Activated CD4-positive, alpha-beta T cell treated with anti-CD3 and anti-CD28 coated beads, Interleukin-2, amount 10 ng/mL, durations not matched to agents 7 days and 5 days (primary cell): ENCODE measurements around the gene SHQ1. TPM values are rescaled to one million over a fixed set of nuclear protein-coding genes. Genes with fewer than 3 reads are reported as not detected.
"Not testable (repeated sequence)": the region's sequence is repeated elsewhere in the genome, so short reads cannot be mapped to it uniquely, and the experiment has no call there.

Experiments used
- CTCF ChIA-PET: fragments of 350-600 bp; sonication (Branson Sonifier 250); formaldehyde crosslinking; loops from one replicate; lab custom pipeline; 2021; ENCODE audit warnings: antibody characterized with exemption; lab: Charles Lee
- POLR2A ChIA-PET: fragments of 350-600 bp; sonication (Branson Sonifier 250); formaldehyde crosslinking; loops from one replicate; lab custom pipeline; 2021; ENCODE audit warnings: antibody characterized with exemption; lab: Charles Lee
- DNase-seq: peaks from one replicate; pipeline ENCODE4 v3.0.0-alpha.2; 2020
- H3K27ac Mint-ChIP-seq: one replicate; pipeline ENCODE4 v1.8.0; 2021; ENCODE audit warnings: mild to moderate bottlenecking, moderate library complexity, mixed read lengths
- H3K27me3 Mint-ChIP-seq: one replicate; pipeline ENCODE4 v1.8.0; 2021; ENCODE audit warnings: mixed read lengths
- H3K36me3 Mint-ChIP-seq: one replicate; pipeline ENCODE4 v1.8.0; 2021; ENCODE audit warnings: low read depth, mixed read lengths
- H3K4me1 Mint-ChIP-seq: one replicate; pipeline ENCODE4 v1.8.0; 2021; ENCODE audit warnings: mixed read lengths
- H3K4me3 Mint-ChIP-seq: one replicate; pipeline ENCODE4 v1.8.0; 2021; ENCODE audit warnings: mild to moderate bottlenecking, moderate library complexity, mixed read lengths
- H3K9me3 Mint-ChIP-seq: one replicate; pipeline ENCODE4 v1.8.0; 2021; ENCODE audit warnings: mixed read lengths
- total RNA-seq, 2 experiments: library from RNA; stranded (reverse); gene quantifications; one replicate each; pipeline ENCODE4 v1.2.3, GENCODE V29; 2021

The SHQ1 gene
- total RNA-seq, 2 experiments from 2014 or later, result 22.1 to 24.2 TPM

GRCh38 chr3:72754582-72754981 lies 93.7 kb downstream of the SHQ1 start:
- H3K4me3 Mint-ChIP-seq, result no peak overlapping the region
- H3K27me3 Mint-ChIP-seq, result no peaks in the 10 kb centered on the region
- H3K36me3 Mint-ChIP-seq, result peaks cover 39% of the 10 kb centered on the region
- no peak for DNase-seq
- peak overlapping the region; percentile 39 for H3K27ac Mint-ChIP-seq
- ChIA-PET POLR2A (no interaction called here), CTCF (interaction anchor here (1.2 to 1.5 kb wide), 3 partner anchors 10 to 26 kb away, joined by 3 to 6 read pairs (median 4); no protein-coding TSS in a partner anchor)
- H3K9me3 Mint-ChIP-seq, result peaks cover 7% of the 10 kb centered on the region
- H3K4me1 Mint-ChIP-seq, result peaks cover 53% of the 10 kb centered on the region

DNA sequence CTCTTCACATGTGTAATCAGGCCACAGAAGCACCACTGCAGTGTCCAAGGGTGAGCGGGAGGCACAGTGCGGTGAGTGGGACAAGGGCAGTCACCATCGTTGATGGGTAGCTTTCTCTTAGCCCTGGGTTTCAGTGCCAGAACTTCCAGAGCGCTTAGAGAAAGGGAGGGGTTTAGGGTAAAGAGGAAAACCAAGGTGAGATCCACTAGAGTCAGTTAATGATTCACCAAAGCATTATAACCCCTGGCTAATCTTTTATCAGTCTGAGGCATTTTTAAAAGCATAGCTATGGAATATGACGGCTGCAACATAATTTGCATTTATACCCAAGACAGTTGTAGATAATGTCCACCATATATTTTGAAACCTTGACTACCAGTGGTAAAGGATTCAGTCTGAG lies 94.8 kb downstream of the SHQ1 start:
- Mint-ChIP-seq H3K36me3 (peaks cover 43% of the 10 kb centered on the region), H3K27me3 (no peaks in the 10 kb centered on the region), H3K9me3 (peaks cover 3% of the 10 kb centered on the region), H3K4me3 (no peak overlapping the region), H3K27ac (no peak overlapping the region), H3K4me1 (peaks cover 60% of the 10 kb centered on the region)
- CTCF ChIA-PET, result interaction anchor here (1.5 kb wide), 1 partner anchor 9 kb away, joined by 6 read pairs; no protein-coding TSS in a partner anchor
- no peak for DNase-seq
- POLR2A ChIA-PET, result no interaction called here

GRCh38 chr3:72750405-72750965 lies 97.8 kb downstream of the SHQ1 start:
- no peaks in the 10 kb centered on the region for H3K27me3 Mint-ChIP-seq
- peaks cover 39% of the 10 kb centered on the region for H3K36me3 Mint-ChIP-seq
- peak overlapping the region; percentile 75 for H3K27ac Mint-ChIP-seq
- H3K4me1 Mint-ChIP-seq, result peaks cover 47% of the 10 kb centered on the region
- ChIA-PET CTCF (interaction anchor here (0.6 to 1.1 kb wide), 3 partner anchors 15 to 1426 kb away, joined by 3 to 4 read pairs (median 3); no protein-coding TSS in a partner anchor), POLR2A (no interaction called here)
- no peaks in the 10 kb centered on the region for H3K9me3 Mint-ChIP-seq
- DNase-seq, result no peak
- no peak overlapping the region for H3K4me3 Mint-ChIP-seq

- ChIA-PET POLR2A (no interaction called here), CTCF (no interaction called here)
- H3K4me1 Mint-ChIP-seq, result peaks cover 34% of the 10 kb centered on the region
- H3K4me3 Mint-ChIP-seq, result peak overlapping the region; percentile 10
- no peaks in the 10 kb centered on the region for H3K9me3 Mint-ChIP-seq
- H3K27ac Mint-ChIP-seq, result peak overlapping the region; percentile 86
- peaks cover 32% of the 10 kb centered on the region for H3K36me3 Mint-ChIP-seq
- peak; percentile 42 for DNase-seq
- no peaks in the 10 kb centered on the region for H3K27me3 Mint-ChIP-seq
Observed at GRCh38 chr3:72748659-72749058, 99.6 kb downstream of the SHQ1 start.

DNA sequence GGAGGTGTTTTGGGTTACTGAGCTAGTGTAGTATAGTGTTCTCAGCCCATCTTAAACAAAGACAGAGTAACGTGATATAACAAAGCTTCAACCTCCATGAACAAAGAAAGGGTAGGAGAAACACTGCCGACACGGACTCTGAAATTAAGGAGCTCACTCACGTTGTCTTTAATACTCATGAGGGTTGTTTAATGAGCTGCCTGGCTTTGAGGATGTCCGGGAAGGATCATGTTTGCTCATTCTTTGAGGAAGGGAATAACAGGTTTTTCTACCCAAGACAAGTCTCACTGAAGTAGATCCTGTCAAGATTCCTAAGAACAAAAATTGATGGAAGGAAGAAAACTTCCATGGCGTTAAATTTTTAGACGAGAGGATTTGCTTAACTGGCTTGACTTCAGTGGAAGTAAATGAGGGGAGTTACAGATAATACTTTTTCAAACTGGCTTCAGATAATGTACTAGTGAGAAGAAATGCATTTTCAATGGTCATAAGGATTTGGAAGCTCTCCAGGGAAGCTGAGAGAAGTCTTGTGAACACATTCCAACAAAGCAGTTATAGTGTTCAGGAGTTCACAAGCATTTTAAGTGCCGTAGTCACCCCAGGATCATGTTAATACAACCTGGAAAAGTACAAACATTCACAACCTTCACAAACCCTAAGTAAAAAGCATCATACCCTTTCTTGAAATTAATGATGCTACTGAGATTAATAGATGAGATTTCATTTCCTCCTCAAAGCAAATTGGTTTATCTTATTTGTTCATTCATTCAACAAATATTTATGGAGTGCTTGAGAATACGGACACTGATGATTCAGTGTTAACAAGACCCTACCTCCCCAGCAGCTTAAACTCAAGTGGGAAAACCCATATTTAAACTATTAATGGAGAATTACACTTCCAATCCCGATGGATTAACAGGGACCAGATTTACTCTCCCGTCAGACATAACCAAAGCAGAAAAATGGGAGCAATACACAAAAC lies 101.5 kb downstream of the SHQ1 start:
- Mint-ChIP-seq H3K4me1 (peaks cover 40% of the 10 kb centered on the region), H3K27me3 (no peaks in the 10 kb centered on the region)

GRCh38 chr3:72745146-72745999 lies 102.9 kb downstream of the SHQ1 start:
- H3K27me3 Mint-ChIP-seq, result no peaks in the 10 kb centered on the region
- no peak overlapping the region for H3K27ac Mint-ChIP-seq
- DNase-seq, result no peak
- no peaks in the 10 kb centered on the region for H3K9me3 Mint-ChIP-seq
- H3K4me3 Mint-ChIP-seq, result no peak overlapping the region
- peaks cover 24% of the 10 kb centered on the region for H3K36me3 Mint-ChIP-seq
- peaks cover 40% of the 10 kb centered on the region for H3K4me1 Mint-ChIP-seq
- POLR2A ChIA-PET, result no interaction called here
- CTCF ChIA-PET, result interaction anchor here (0.9 kb wide), 1 partner anchor 18 kb away, joined by 3 read pairs; no protein-coding TSS in a partner anchor

More for the DNA sequence above, 101.5 kb downstream of the SHQ1 start:
- no peak for DNase-seq
- no peaks in the 10 kb centered on the region for H3K9me3 Mint-ChIP-seq
- H3K4me3 Mint-ChIP-seq, result no peak overlapping the region
- H3K36me3 Mint-ChIP-seq, result peaks cover 24% of the 10 kb centered on the region
- ChIA-PET POLR2A (no interaction called here), CTCF (interaction anchor here (0.9 to 1.7 kb wide), 2 partner anchors 14 to 17 kb away, joined by 3 to 4 read pairs; no protein-coding TSS in a partner anchor)
- no peak overlapping the region for H3K27ac Mint-ChIP-seq

DNA sequence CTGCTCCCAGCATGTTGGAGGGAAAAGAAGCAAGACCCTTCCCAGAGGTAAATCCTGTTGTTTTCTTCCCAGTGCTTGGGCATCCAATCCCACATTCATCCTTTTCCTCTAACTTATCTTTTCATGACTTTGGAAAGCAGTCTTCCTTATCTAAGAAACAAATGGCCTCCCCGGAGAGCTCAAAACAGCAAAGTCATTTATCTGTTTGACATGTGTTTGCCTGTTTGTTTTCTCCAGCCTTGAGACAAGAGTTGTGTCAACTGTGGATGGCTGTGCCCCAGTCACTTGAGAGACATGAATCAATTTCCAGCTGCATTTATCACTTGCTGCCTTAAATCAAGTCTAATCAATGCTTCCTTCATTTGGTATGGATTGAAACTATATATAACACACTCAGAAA lies 103.9 kb downstream of the SHQ1 start:
- no peak for DNase-seq
- peaks cover 39% of the 10 kb centered on the region for H3K4me1 Mint-ChIP-seq
- no peaks in the 10 kb centered on the region for H3K27me3 Mint-ChIP-seq
- H3K27ac Mint-ChIP-seq, result no peak overlapping the region
- ChIA-PET CTCF (interaction anchor here (0.6 to 1.4 kb wide), 3 partner anchors 10 to 92 kb away, joined by 3 to 6 read pairs (median 3); no protein-coding TSS in a partner anchor), POLR2A (no interaction called here)
- H3K9me3 Mint-ChIP-seq, result no peaks in the 10 kb centered on the region
- H3K4me3 Mint-ChIP-seq, result no peak overlapping the region
- peaks cover 16% of the 10 kb centered on the region for H3K36me3 Mint-ChIP-seq

- no peaks in the 10 kb centered on the region for H3K27me3 Mint-ChIP-seq
- peaks cover 9% of the 10 kb centered on the region for H3K36me3 Mint-ChIP-seq
- CTCF ChIA-PET, result interaction anchor here (0.8 to 1.9 kb wide), 4 partner anchors 14 to 61 kb away, joined by 3 to 5 read pairs (median 4); no protein-coding TSS in a partner anchor
- POLR2A ChIA-PET, result interaction anchor here (0.6 kb wide), 1 partner anchor 1119 kb away, joined by 7 read pairs; no protein-coding TSS in a partner anchor
- H3K9me3 Mint-ChIP-seq, result peaks cover 5% of the 10 kb centered on the region
- peaks cover 32% of the 10 kb centered on the region for H3K4me1 Mint-ChIP-seq
- H3K27ac Mint-ChIP-seq, result peak overlapping the region; percentile 92
- H3K4me3 Mint-ChIP-seq, result peak overlapping the region; percentile 74
- DNase-seq, result no peak
Observed at GRCh38 chr3:72739531-72740466, 108.4 kb downstream of the SHQ1 start.

GRCh38 chr3:72738752-72739530 lies 109.3 kb downstream of the SHQ1 start:
- Mint-ChIP-seq H3K9me3 (peaks cover 9% of the 10 kb centered on the region), H3K4me3 (peak overlapping the region; percentile 74), H3K36me3 (peaks cover 9% of the 10 kb centered on the region), H3K27ac (peak overlapping the region; percentile 92), H3K4me1 (peaks cover 32% of the 10 kb centered on the region), H3K27me3 (no peaks in the 10 kb centered on the region)
- peak; percentile 72 for DNase-seq
- CTCF ChIA-PET, result interaction anchor here (0.7 to 1.9 kb wide), 7 partner anchors 13 to 342 kb away, joined by 3 to 5 read pairs (median 3); no protein-coding TSS in a partner anchor
- POLR2A ChIA-PET, result interaction anchor here (0.6 kb wide), 1 partner anchor 1120 kb away, joined by 7 read pairs; no protein-coding TSS in a partner anchor

DNA sequence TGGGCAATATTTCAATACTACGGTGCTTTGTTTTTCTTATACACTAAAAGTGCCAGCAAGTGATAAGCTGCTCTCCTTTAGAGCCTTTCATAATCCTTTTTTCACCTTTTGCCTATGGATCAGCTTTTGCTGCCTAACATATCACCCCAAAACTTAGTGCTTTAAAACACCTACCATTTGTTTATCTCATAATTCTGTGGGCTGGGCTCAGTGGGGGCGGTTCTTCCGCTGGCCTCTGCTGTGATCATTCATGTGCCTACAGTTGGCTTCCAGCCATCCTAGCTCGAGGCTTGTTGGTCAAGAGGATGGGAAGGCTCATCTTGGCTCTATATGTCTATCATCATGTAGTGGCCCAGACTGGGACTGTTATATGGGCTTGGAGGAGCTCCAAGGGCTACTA lies 113.2 kb downstream of the SHQ1 start:
- H3K27ac Mint-ChIP-seq, H3K27me3 Mint-ChIP-seq, CTCF ChIA-PET, DNase-seq, H3K4me3 Mint-ChIP-seq, POLR2A ChIA-PET: not testable (repeated sequence)
- Mint-ChIP-seq H3K4me1 (peaks cover 22% of the 10 kb centered on the region), H3K36me3 (peaks cover 18% of the 10 kb centered on the region), H3K9me3 (peaks cover 19% of the 10 kb centered on the region)
